ENCODE data around the gene PDE11A. TPM values are rescaled to one million over a fixed set of nuclear protein-coding genes. Genes with fewer than 3 reads are reported as not detected.

PDE11A gene
- polyA plus RNA-seq, 2 of the 4 experiments (the other 2 are of a cell fraction), result 3.6 to 5.6 TPM

GRCh38 chr2:177619986-177620385, 452.6 kb downstream of the PDE11A start:
- Histone ChIP-seq H3K9me3 (0 out of 3 replicates have a peak, but pooled peaks cover 4% of the 10 kb centered on the region), H3K27ac (no peak overlapping the region), H3K4me2 (no peak overlapping the region), H3K4me3 (no peak overlapping the region), H3K4me1 (no peaks in the 10 kb centered on the region)
- ATAC-seq (no peak), DNase-seq (ENCODE audit: low read depth in 1 of 2, low spot score in 1 of 2) (no peak), FAIRE-seq (no peak)
- CTCF ChIA-PET, result no interaction called here
- WGBS (ENCODE audit: missing lambda C conversion rate), result 83% methylated on average over 2 of the region's 2 CpGs
- POLR2A ChIA-PET, result no interaction called here
- no peak for TF ChIP-seq SMC3 (IDR thresholded peaks at IDR 0.05)
- TF ChIP-seq ESRRA (IDR thresholded peaks at IDR 0.05; ENCODE audit: borderline replicate concordance, low read length), result no peak
- TF ChIP-seq CHD2 (IDR thresholded peaks at IDR 0.05; ENCODE audit: low read length, partially characterized antibody), result no peak
- no peak for TF ChIP-seq CTCF (IDR thresholded peaks at IDR 0.05)
- TF ChIP-seq TFCP2L1 (CRISPR knock-in tag; IDR thresholded peaks at IDR 0.05), result no peak
- no peak for TF ChIP-seq USF2 (IDR thresholded peaks at IDR 0.05)
- TF ChIP-seq HEYL (CRISPR knock-in tag; IDR thresholded peaks at IDR 0.05), result no peak
- no peak for TF ChIP-seq ELK1 (IDR thresholded peaks at IDR 0.05; ENCODE audit: low read depth, low read length)
- no peak for TF ChIP-seq RCOR1 (IDR thresholded peaks at IDR 0.05; ENCODE audit: low read depth, low read length)
- TF ChIP-seq HDAC2 (IDR thresholded peaks at IDR 0.05), result no peak
- no peak for TF ChIP-seq ZSCAN20 (CRISPR knock-in tag; IDR thresholded peaks at IDR 0.05)
- no peak for TF ChIP-seq RNF2 (IDR thresholded peaks at IDR 0.05; ENCODE audit: borderline replicate concordance, low read depth)
- no peak for TF ChIP-seq REST (IDR thresholded peaks at IDR 0.05)

DNA sequence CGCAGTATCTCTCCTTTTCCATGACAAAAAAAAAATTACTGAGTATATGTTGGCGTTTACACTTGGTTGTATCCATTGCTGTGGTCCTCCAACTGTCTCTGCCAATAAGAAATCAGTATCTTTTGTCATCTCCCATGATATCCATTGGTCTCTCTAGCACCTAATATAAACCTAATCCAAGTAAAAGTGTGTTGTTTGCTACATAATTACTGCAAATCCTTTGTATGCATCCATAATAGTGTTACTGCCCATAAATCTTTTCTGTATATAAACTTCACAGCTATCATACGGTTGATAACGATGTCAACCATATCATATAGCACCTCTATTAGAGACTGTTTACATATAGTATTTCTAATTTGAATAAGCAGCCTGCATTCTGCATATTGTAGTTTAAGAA, 453.1 kb downstream of the PDE11A start:
- ATAC-seq (no peak), FAIRE-seq (no peak), DNase-seq (ENCODE audit: low read depth in 1 of 2, low spot score in 1 of 2) (no peak)
- H3K4me1 ChIP-seq, result no peaks in the 10 kb centered on the region
- H3K4me3 ChIP-seq, result peak overlapping the region; percentile 63
- peak overlapping the region; percentile 70 for H3K4me2 ChIP-seq
- WGBS (ENCODE audit: missing lambda C conversion rate), result 72% methylated on average over 4 of the region's 4 CpGs
- 0 out of 3 replicates have a peak, but pooled peaks cover 4% of the 10 kb centered on the region for H3K9me3 ChIP-seq
- CTCF ChIA-PET, result no interaction called here
- POLR2A ChIA-PET, result no interaction called here
- peak overlapping the region in 1 of 2 experiments; percentile 94; a peak in 4 of 6 replicates for H3K27ac ChIP-seq
- TF ChIP-seq PHF8 (IDR thresholded peaks at IDR 0.05; ENCODE audit: borderline replicate concordance, low read depth) (no peak), RNF2 (IDR thresholded peaks at IDR 0.05; ENCODE audit: borderline replicate concordance, low read depth) (no peak), SMC3 (IDR thresholded peaks at IDR 0.05) (no peak), POLR2A (IDR thresholded peaks at IDR 0.05; ENCODE audit: low read length) (no peak), HES2 (IDR thresholded peaks at IDR 0.05) (no peak), CEBPB (IDR thresholded peaks at IDR 0.05) (no peak), CHD4 (IDR thresholded peaks at IDR 0.05; ENCODE audit: borderline replicate concordance) (no peak), JUNB (IDR thresholded peaks at IDR 0.05) (no peak), ZC3H11A (IDR thresholded peaks at IDR 0.05) (no peak), HOXB13 (CRISPR knock-in tag; IDR thresholded peaks at IDR 0.05; ENCODE audit: low read depth) (no peak), USF2 (IDR thresholded peaks at IDR 0.05) (no peak), GATA3 (IDR thresholded peaks at IDR 0.05; ENCODE audit: borderline replicate concordance) (no peak), REST (IDR thresholded peaks at IDR 0.05) (no peak), JUN (IDR thresholded peaks at IDR 0.05) (no peak)
- TF ChIP-seq, protein P1, sequence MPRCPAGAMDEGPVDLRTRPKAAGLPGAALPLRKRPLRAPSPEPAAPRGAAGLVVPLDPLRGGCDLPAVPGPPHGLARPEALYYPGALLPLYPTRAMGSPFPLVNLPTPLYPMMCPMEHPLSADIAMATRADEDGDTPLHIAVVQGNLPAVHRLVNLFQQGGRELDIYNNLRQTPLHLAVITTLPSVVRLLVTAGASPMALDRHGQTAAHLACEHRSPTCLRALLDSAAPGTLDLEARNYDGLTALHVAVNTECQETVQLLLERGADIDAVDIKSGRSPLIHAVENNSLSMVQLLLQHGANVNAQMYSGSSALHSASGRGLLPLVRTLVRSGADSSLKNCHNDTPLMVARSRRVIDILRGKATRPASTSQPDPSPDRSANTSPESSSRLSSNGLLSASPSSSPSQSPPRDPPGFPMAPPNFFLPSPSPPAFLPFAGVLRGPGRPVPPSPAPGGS (IDR thresholded peaks at IDR 0.05), result no peak

Measured in A549 (cell line).